DOHH2 (cell line): ENCODE results near the gene CCDC85B.

Experiments used
- CTCF ChIP-seq: fragments of 200-600 bp; sonication (generic); IDR thresholded peaks from one replicate; pipeline ENCODE4 v1.5.1; 2014; ENCODE audit warnings: antibody characterized with exemption, mild to moderate bottlenecking, low read depth, low read length; ENCODE audit not compliant: poor library complexity, severe bottlenecking
- EZH2phosphoT487 ChIP-seq: fragments of 200-600 bp; sonication (generic); IDR thresholded peaks from 2 replicates; pipeline ENCODE4 v1.6.1; 2017; ENCODE audit warnings: borderline replicate concordance, mild to moderate bottlenecking, antibody characterized with exemption, low read length, moderate library complexity, mixed read lengths

GRCh38 chr11:65854852-65855837 lies 35.3 kb upstream of the CCDC85B start:
- TF ChIP-seq CTCF (no peak), EZH2phosphoT487 (no peak)
